Fibroblast of mammary gland (primary cell): Measurements from ENCODE around the gene NDUFAB1.

Experiments used
- DNase-seq: peaks from one replicate; pipeline ENCODE4 v3.0.0-alpha.2; 2010; ENCODE audit warnings: low read depth
- H3K4me3 ChIP-seq: 2 replicates; pipeline ENCODE4 v1.5.1; 2011; ENCODE audit warnings: low read depth, mild to moderate bottlenecking, low read length, moderate library complexity; ENCODE audit not compliant: control insufficient read depth
- CTCF ChIP-seq: conservative IDR thresholded peaks from 2 replicates; pipeline ENCODE4 v1.5.1; 2011; ENCODE audit warnings: low read depth, low read length, inconsistent platforms; ENCODE audit not compliant: control insufficient read depth, insufficient read depth

Gene NDUFAB1

GRCh38 chr16:23575834-23576233, 20.3 kb downstream of the NDUFAB1 start:
- no peak for DNase-seq
- TF ChIP-seq CTCF, result no peak
- H3K4me3 ChIP-seq, result no peak overlapping the region

- no peak for DNase-seq
- TF ChIP-seq CTCF, result no peak
Measured at GRCh38 chr16:23573817-23574216, 22.3 kb downstream of the NDUFAB1 start.

GRCh38 chr16:23572394-23572793, 23.7 kb downstream of the NDUFAB1 start:
- no peak overlapping the region for H3K4me3 ChIP-seq
- TF ChIP-seq CTCF, result no peak
- DNase-seq, result no peak

More at GRCh38 chr16:23573817-23574216, 22.3 kb downstream of the NDUFAB1 start:
- H3K4me3 ChIP-seq, result no peak overlapping the region

GRCh38 chr16:23571895-23572294, 24.2 kb downstream of the NDUFAB1 start:
- TF ChIP-seq CTCF, result no peak
- H3K4me3 ChIP-seq, result no peak overlapping the region
- DNase-seq, result no peak

GRCh38 chr16:23570992-23571632, 25.0 kb downstream of the NDUFAB1 start:
- no peak for TF ChIP-seq CTCF
- no peak overlapping the region for H3K4me3 ChIP-seq
- no peak for DNase-seq

- H3K4me3 ChIP-seq, result no peak overlapping the region
- no peak for DNase-seq
- no peak for TF ChIP-seq CTCF
Measured at GRCh38 chr16:23567602-23568001, 28.5 kb downstream of the NDUFAB1 start.

GRCh38 chr16:23566724-23567123, 29.4 kb downstream of the NDUFAB1 start:
- no peak for DNase-seq
- TF ChIP-seq CTCF, result no peak
- no peak overlapping the region for H3K4me3 ChIP-seq
